Right lobe of liver (tissue), 4 donors: Measurements from ENCODE around the gene SLC35B4.

Experiments used
- POLR2A ChIP-seq: fragments of 450-650 bp; IDR thresholded peaks from one replicate; pipeline ENCODE4 v1.6.1; 2017; ENCODE audit warnings: antibody characterized with exemption, mild to moderate bottlenecking
- TF ChIP-seq, protein P1 (sequence below), 4 donors: fragments of 200-600 bp in 3 of 4; fragments of 450-650 bp in 1 of 4; IDR thresholded peaks; one replicate each; pipeline versions ENCODE4 v1.5.1 to v1.8.0; 2016 to 2022; ENCODE audit warnings: antibody characterized with exemption in 4 of 4, mild to moderate bottlenecking in 2 of 4
- donor health status: DM: no; HTN: no; CAD: no.
- donor health status: DM: no; HTN: no; CAD: no.
- donor health status: DM: no; HTN: yes; CAD: no.

DNA sequence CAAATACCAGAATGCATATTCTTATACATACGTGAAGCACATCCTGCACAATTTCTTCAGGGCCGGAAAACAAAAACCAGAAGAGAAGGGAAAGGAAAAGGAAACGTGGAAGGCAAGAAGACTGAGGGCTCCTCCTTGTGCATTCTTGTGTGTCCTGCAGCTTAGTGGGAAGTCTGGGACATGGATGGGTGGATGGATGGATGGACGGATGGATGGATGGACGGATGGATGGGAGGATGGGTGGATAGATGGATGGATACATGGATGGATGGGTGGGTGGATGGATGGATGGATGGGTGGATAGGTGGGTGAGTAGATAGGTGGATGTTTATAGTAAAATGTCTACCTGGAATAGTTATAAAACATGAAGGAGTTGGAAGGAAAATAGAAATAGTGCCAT, 30.8 kb upstream of the SLC35B4 start:
- TF ChIP-seq, protein P1, sequence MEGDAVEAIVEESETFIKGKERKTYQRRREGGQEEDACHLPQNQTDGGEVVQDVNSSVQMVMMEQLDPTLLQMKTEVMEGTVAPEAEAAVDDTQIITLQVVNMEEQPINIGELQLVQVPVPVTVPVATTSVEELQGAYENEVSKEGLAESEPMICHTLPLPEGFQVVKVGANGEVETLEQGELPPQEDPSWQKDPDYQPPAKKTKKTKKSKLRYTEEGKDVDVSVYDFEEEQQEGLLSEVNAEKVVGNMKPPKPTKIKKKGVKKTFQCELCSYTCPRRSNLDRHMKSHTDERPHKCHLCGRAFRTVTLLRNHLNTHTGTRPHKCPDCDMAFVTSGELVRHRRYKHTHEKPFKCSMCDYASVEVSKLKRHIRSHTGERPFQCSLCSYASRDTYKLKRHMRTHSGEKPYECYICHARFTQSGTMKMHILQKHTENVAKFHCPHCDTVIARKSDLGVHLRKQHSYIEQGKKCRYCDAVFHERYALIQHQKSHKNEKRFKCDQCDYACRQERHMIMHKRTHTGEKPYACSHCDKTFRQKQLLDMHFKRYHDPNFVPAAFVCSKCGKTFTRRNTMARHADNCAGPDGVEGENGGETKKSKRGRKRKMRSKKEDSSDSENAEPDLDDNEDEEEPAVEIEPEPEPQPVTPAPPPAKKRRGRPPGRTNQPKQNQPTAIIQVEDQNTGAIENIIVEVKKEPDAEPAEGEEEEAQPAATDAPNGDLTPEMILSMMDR (IDR thresholded peaks at IDR 0.05) = no peak
- TF ChIP-seq POLR2A = no peak
